GM12878 (cell line): ENCODE data around the gene CDH2. TPM values are rescaled to one million over a fixed set of nuclear protein-coding genes. Genes with fewer than 3 reads are reported as not detected.

Experiments used
- ATAC-seq: fragments of 200-7000 bp; cut with Tn5 transposase; 3 replicates; pipeline ENCODE4 v1.9.1; 2020; ENCODE audit warnings: mild to moderate bottlenecking, moderate library complexity
- BruUV-seq: library from RNA; stranded (reverse); fragments of 400-500 nt; replicated peaks from 2 replicates; lab custom pipeline; 2021; lab: Mats Ljungman, UMichigan
- CTCF ChIA-PET: fragments of 300-600 bp; sonication (Branson Sonifier 250); formaldehyde crosslinking; extraction: SDS; loops from one replicate; lab custom pipeline; 2021; ENCODE audit warnings: inconsistent platforms; lab: Yijun Ruan, JAX
- POLR2A ChIA-PET: fragments of 350-600 bp; formaldehyde crosslinking; extraction: SDS; loops from one replicate; lab custom pipeline; 2021; ENCODE audit warnings: inconsistent platforms; lab: Charles Lee
- RAD21 ChIA-PET: fragments of 300-600 bp; sonication (Branson Sonifier 250); formaldehyde crosslinking; loops from one replicate; lab custom pipeline; 2023; ENCODE audit warnings: antibody characterized with exemption; ENCODE audit not compliant: unreplicated experiment; lab: Charles Lee
- SMC1A ChIA-PET: fragments of 300-600 bp; sonication (Branson Sonifier 250); formaldehyde crosslinking; loops from one replicate; lab custom pipeline; 2023; ENCODE audit not compliant: unreplicated experiment, uncharacterized antibody; lab: Charles Lee
- DNase-seq: peaks from one replicate; pipeline ENCODE4 v3.0.0-alpha.2; 2011; ENCODE audit warnings: low read depth, low spot score
- FAIRE-seq: peaks from 3 replicates; lab custom pipeline; 2011; peaks lifted over from hg19 to GRCh38; lab: Jason Lieb, UNC
- H2AFZ ChIP-seq: 2 replicates; pipeline ENCODE4 v1.6.0; 2011; ENCODE audit warnings: low read depth, low read length, control low read depth; ENCODE audit not compliant: control insufficient read depth
- H3K27ac ChIP-seq: 2 replicates; pipeline ENCODE4 v1.5.1; 2011; ENCODE audit warnings: control low read depth; ENCODE audit not compliant: control insufficient read depth, insufficient read depth
- H3K27me3 ChIP-seq, 2 experiments: replicated peaks in 1 of 2; 2 replicates each; pipeline versions ENCODE4 v1.6.0 to v1.6.1; 2011; ENCODE audit warnings: low read length in 1 of 2; ENCODE audit not compliant: control insufficient read depth in 2 of 2, insufficient read depth in 2 of 2
- H3K36me3 ChIP-seq, 2 experiments: 2 replicates each; pipeline ENCODE4 v1.5.1; 2011; ENCODE audit warnings: low read length in 1 of 2; ENCODE audit not compliant: control insufficient read depth in 2 of 2, insufficient read depth in 2 of 2
- H3K4me1 ChIP-seq: 2 replicates; pipeline ENCODE4 v1.6.1; 2011; ENCODE audit warnings: mild to moderate bottlenecking, low read length, moderate library complexity, mixed read lengths; ENCODE audit not compliant: control insufficient read depth, insufficient read depth
- H3K4me2 ChIP-seq: 2 replicates; pipeline ENCODE4 v1.6.0; 2011; ENCODE audit warnings: control low read depth; ENCODE audit not compliant: control insufficient read depth, insufficient read depth
- H3K4me3 ChIP-seq: fragments of 200-600 bp; sonication (generic); 2 replicates; pipeline ENCODE4 v1.5.1; 2016
- H3K79me2 ChIP-seq: 2 replicates; pipeline ENCODE4 v1.6.0; 2011; ENCODE audit warnings: low read length; ENCODE audit not compliant: control insufficient read depth, insufficient read depth
- H3K9ac ChIP-seq: 2 replicates; pipeline ENCODE4 v1.8.0; 2011; ENCODE audit warnings: low read length, control low read depth, mixed read lengths; ENCODE audit not compliant: control insufficient read depth, insufficient read depth
- H3K9me3 ChIP-seq: replicated peaks from 3 replicates; pipeline ENCODE4 v1.5.1; 2011; ENCODE audit warnings: mild to moderate bottlenecking, low read length; ENCODE audit not compliant: control insufficient read depth, insufficient read depth
- H4K20me1 ChIP-seq: 2 replicates; pipeline ENCODE4 v1.6.0; 2011; ENCODE audit not compliant: control insufficient read depth, insufficient read depth
- BCL3 ChIP-seq: IDR thresholded peaks from 2 replicates; pipeline ENCODE4 v1.6.1; 2011; ENCODE audit warnings: borderline replicate concordance, low read depth, mild to moderate bottlenecking, moderate library complexity, low read length; ENCODE audit not compliant: insufficient read depth, poor library complexity, severe bottlenecking
- CREB1 ChIP-seq: IDR thresholded peaks from 2 replicates; pipeline ENCODE4 v1.6.1; 2012; ENCODE audit warnings: low read depth, mild to moderate bottlenecking, inconsistent platforms
- MAX ChIP-seq: IDR thresholded peaks from 2 replicates; pipeline ENCODE4 v1.6.1; 2012; ENCODE audit warnings: low read depth, low read length, improper control_type of control experiment
- MEF2A ChIP-seq: IDR thresholded peaks from 2 replicates; pipeline ENCODE4 v1.6.1; 2011; ENCODE audit warnings: low read depth, mild to moderate bottlenecking, low read length, moderate library complexity; ENCODE audit not compliant: insufficient read depth
- MYC ChIP-seq: IDR thresholded peaks from 2 replicates; pipeline ENCODE4 v1.6.1; 2011; ENCODE audit warnings: mild to moderate bottlenecking, low read length, moderate library complexity, inconsistent platforms; ENCODE audit not compliant: insufficient read depth, insufficient replicate concordance, insufficient read length, severe bottlenecking
- PAX5 ChIP-seq: IDR thresholded peaks from 2 replicates; pipeline ENCODE4 v1.6.1; 2011; ENCODE audit warnings: low read depth, low read length, borderline replicate concordance
- PRDM15 ChIP-seq: fragments of 450-650 bp; formaldehyde crosslinking; IDR thresholded peaks from 2 replicates; pipeline ENCODE4 v1.4.0; 2020; ENCODE audit warnings: mild to moderate bottlenecking, moderate library complexity
- RAD51 ChIP-seq: fragments of 450-650 bp; IDR thresholded peaks from 2 replicates; pipeline ENCODE4 v1.6.1; 2016; ENCODE audit warnings: moderate library complexity, mild to moderate bottlenecking, inconsistent platforms
- SIX5 ChIP-seq: IDR thresholded peaks from 2 replicates; pipeline ENCODE4 v1.6.1; 2011; ENCODE audit warnings: mild to moderate bottlenecking, low read depth, low read length, moderate library complexity; ENCODE audit not compliant: severe bottlenecking
- WGBS: methylation state at CpG from one replicate; pipeline ENCODE4 v1.1.6; 2016; ENCODE audit warnings: low lambda C conversion rate; ENCODE audit not compliant: insufficient replicate concordance, insufficient coverage; ENCODE audit errors: missing lambda C conversion rate; 5-methylcytosine and 5-hydroxymethylcytosine counted together
- in situ Hi-C: fragments of 300-500 bp; cut with MboI; formaldehyde crosslinking; loops from 9 replicates; pipeline ENCODE4 v1.14.3; 2018; ENCODE audit warnings: mixed read lengths
- intact Hi-C: fragments of 100-400 bp; cut with micrococcal nuclease; formaldehyde crosslinking; loops from one replicate; pipeline ENCODE4 v1.14.2; 2022; ENCODE audit not compliant: unreplicated experiment
- polyA plus RNA-seq, 11 experiments: library from polyadenylated mRNA; depleted of rRNA in 4 of 11; unstranded in 6 of 11; stranded (reverse) in 5 of 11; fragments of >200 nt; fragmentation: Nextera tagmentation in 4 of 11; fragmentation: Illumina TruSeq in 1 of 11; extraction: Ambion mirVana in 4 of 11; extraction: Trizol in 1 of 11; gene quantifications; 1 replicate in 1 of 11; 2 replicates in 10 of 11; pipeline versions ENCODE4 v1.2.1 to v1.2.3, GENCODE V29; 2011 to 2016; ENCODE audit warnings: inconsistent platforms in 2 of 11, missing spikeins in 2 of 11, low read depth in 1 of 11
- total RNA-seq, 4 experiments: library from RNA; depleted of rRNA in 3 of 4; stranded (reverse); fragments of >200 nt in 3 of 4; fragmentation: Illumina TruSeq in 1 of 4; extraction: Trizol in 1 of 4; gene quantifications; 2 replicates each; pipeline versions ENCODE4 v1.2.1 to v1.2.3, GENCODE V29; 2013 to 2021

Gene CDH2
- total and polyA plus RNA-seq, 10 of the 15 experiments (the other 5 are each of a cell fraction or from before 2014, with no cell fraction given), result 0.01 to 0.25 (median 0.06) TPM; not detected in 4

GRCh38 chr18:27952741-27953140, 224.2 kb downstream of the CDH2 start:
- no peaks in the 10 kb centered on the region for H3K4me1 ChIP-seq
- no peaks in the 10 kb centered on the region for H3K36me3 ChIP-seq
- POLR2A ChIA-PET, result no interaction called here
- no TSS peak for BruUV-seq
- intact Hi-C loops (no loop called here), in situ Hi-C loops (no loop called here)
- H4K20me1 ChIP-seq, result no peaks in the 10 kb centered on the region
- CTCF ChIA-PET, result interaction anchor here (1.0 kb wide), 1 partner anchor 348 kb away, joined by 3 read pairs; no protein-coding TSS in a partner anchor
- H3K4me2 ChIP-seq, result no peak overlapping the region
- FAIRE-seq, result no peak
- TF ChIP-seq MYC, result no peak
- no peak for TF ChIP-seq CREB1
- no peak for TF ChIP-seq MEF2A
- DNase-seq, result no peak
- no peak for ATAC-seq
- RAD21 ChIA-PET, result no interaction called here
- H3K27me3 ChIP-seq, result no peaks in the 10 kb centered on the region
- H3K9me3 ChIP-seq, result no peaks in the 10 kb centered on the region
- H3K79me2 ChIP-seq, result no peaks in the 10 kb centered on the region
- SMC1A ChIA-PET, result no interaction called here
- H2AFZ ChIP-seq, result no peak overlapping the region
- no peak overlapping the region for H3K9ac ChIP-seq
- H3K27ac ChIP-seq, result no peak overlapping the region
- no peak overlapping the region for H3K4me3 ChIP-seq

GRCh38 chr18:27950648-27951228, 226.2 kb downstream of the CDH2 start:
- ATAC-seq (no peak), FAIRE-seq (no peak), DNase-seq (no peak)
- no peaks in the 10 kb centered on the region for H3K36me3 ChIP-seq
- H3K4me3 ChIP-seq, result no peak overlapping the region
- no peaks in the 10 kb centered on the region for H3K79me2 ChIP-seq
- no peak overlapping the region for H2AFZ ChIP-seq
- intact Hi-C loops (no loop called here), in situ Hi-C loops (no loop called here)
- no peak overlapping the region for H3K4me2 ChIP-seq
- SMC1A ChIA-PET, result no interaction called here
- no peak overlapping the region for H3K27ac ChIP-seq
- RAD21 ChIA-PET, result no interaction called here
- no peaks in the 10 kb centered on the region for H3K27me3 ChIP-seq
- POLR2A ChIA-PET, result no interaction called here
- H3K9ac ChIP-seq, result no peak overlapping the region
- WGBS, result 66% methylated on average over 5 of the region's 5 CpGs
- no peaks in the 10 kb centered on the region for H3K9me3 ChIP-seq
- no peaks in the 10 kb centered on the region for H4K20me1 ChIP-seq
- no peaks in the 10 kb centered on the region for H3K4me1 ChIP-seq
- no TSS peak for BruUV-seq
- CTCF ChIA-PET, result no interaction called here
- TF ChIP-seq MAX, result no peak
- no peak for TF ChIP-seq PRDM15
- TF ChIP-seq SIX5, result no peak
- TF ChIP-seq RAD51, result no peak
- TF ChIP-seq BCL3, result no peak
- TF ChIP-seq PAX5, result no peak
